NCI-H2029 treated with DMSO at 0.1 percent for 48 hours (cell line): Measurements from ENCODE around the gene NSMCE1.
"Not testable (repeated sequence)": the region's sequence is repeated elsewhere in the genome, so short reads cannot be mapped to it uniquely, and the experiment has no call there.

Experiments
- DNase-seq: peaks from one replicate; lab custom pipeline; 2025; lab: John Stamatoyannopoulos, UW

Gene NSMCE1

DNA sequence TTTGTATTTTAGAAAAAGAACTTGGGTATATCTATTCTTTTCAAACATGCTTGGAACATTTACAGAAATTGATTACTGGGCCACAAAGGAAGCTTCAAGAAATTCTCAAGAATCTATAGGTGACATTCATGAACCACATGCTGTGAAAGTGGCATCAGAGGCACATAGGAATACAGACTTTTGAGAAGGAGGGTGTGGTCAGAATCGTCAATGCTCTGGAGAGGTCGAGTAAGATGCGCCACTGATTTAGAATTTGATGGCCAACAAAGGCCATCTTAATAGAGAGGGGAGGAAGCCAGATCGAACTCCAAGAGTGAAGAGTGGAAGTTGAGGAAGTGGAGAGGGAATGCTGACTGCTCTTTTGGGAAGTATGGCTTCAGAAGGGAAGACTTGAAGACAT is 3.5 kb upstream of the NSMCE1 start:
- DNase-seq, result no peak

DNA sequence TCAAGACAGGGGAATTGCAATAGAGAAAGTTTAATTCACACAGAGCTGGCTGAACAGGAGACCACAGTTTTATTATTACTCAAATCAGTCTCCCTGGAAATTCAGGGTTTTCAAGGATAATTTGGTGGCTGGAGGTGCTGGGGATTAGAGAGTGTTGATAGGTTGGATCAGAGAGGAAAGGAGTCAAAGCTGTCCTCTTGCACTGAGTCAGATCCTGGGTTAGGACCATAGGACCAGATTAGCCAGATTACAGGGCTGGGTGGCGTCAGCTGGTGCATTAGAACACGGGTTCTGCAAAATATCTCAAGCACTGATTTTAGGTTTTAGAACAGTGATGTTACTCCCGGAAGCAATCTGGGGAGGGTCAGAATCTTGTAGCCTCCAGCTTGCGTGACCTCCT is 1.8 kb upstream of the NSMCE1 start:
- no peak for DNase-seq

DNA sequence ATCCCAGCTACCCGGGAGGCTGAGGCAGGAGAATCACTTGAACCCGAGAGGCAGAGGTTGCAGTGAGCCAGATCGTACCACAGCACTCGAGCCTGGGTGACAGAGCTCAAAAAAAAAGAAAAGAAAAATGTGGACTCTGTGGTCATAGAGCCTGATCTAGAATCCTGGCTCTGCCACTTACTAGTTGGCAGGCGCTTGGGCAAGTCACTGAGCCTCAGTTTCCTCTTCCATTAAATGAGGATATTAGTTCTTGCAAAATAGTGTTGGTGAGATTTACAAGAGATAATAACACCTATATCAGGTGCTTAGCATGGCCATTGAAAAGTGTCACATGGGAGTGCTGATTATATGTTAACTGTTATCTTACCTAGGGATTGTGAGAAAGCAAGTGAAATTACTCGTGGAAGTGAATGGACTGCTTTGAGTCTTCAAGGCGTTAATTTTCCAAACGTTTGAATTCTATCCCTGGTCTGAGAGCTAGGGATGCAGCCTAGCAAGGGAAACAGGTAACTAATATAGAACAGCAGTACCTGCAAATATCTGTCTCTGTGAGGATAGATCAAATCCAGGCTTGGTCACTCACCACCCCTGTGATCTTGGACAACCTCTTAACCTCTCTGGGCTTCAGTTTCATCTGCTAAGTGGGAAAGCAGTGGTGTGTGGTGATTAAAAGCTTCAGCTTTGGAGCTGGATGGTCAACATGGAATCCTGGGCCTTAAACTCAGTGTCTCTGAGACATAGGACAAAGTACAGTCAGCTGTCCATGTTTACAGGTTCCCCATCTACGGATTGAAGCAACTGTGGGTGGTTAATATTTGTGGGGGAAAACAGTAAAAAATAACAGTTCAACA is 953 bp upstream of the NSMCE1 start:
- DNase-seq, result no peak

- no peak for DNase-seq
Measured at GRCh38 chr16:27267037-27267677, 1.4 kb downstream of the NSMCE1 start.

DNA sequence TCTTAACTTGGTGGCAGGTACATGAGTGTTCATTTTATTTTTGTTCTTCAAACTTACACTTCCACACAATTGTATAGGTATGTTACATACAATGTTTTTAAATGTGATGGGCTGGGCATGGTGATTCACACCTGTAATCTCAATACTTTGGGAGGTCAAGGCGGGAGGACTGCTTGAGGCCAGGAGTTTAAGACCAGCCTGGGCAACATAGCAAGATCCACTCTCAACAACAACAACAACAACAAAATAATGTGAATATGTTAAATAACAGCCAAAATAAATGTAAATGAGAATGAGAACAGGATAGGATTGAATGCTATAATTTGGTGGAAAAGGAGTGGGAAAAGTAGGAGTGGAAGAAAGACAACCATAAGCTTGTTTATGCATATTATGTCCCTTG is 2.6 kb downstream of the NSMCE1 start:
- DNase-seq, result no peak

GRCh38 chr16:27264151-27264550 is 4.4 kb downstream of the NSMCE1 start:
- no peak for DNase-seq

DNA sequence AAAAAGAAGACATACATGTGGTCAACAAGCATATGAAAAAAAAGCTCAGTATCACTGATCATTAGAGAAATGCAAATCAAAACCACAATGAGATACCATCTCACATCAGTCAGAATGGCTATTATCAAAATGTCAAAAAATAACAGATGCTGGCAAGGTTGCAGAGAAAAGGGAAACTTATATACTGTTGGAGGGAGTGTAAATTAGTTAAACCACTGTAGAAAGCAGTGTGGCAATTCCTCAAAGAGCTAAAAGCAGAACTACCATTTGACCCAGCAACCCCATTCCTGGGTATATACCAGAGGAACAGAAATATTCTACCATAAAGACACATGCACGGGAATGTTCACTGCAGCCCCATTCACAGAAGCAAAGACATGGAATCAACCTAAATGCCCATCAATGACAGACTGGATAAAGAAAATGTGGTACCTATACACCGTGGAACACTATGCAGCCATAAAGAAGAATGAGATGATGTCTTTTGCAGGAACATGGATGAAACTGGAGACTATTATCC is 5.6 kb downstream of the NSMCE1 start:
- DNase-seq, result not testable (repeated sequence)

DNA sequence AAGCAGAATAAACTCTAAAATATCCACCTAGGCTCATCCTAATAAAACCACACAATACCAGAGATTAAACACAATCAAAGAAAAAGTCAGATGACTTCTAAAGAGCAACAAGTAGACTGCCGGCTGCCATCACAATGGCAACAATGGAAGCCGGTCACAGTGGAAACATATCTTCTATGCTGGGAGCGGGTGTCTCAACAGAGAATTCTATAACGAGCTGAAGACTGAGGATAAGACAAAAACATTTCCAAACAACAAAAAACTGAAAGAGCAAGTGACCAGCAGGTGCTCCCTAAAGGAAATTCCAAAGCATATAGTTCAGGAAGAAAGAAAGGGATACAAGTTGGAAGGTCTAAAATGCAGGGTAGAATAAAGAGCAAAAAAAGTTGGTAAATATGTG is 8.9 kb downstream of the NSMCE1 start:
- DNase-seq, result no peak

DNA sequence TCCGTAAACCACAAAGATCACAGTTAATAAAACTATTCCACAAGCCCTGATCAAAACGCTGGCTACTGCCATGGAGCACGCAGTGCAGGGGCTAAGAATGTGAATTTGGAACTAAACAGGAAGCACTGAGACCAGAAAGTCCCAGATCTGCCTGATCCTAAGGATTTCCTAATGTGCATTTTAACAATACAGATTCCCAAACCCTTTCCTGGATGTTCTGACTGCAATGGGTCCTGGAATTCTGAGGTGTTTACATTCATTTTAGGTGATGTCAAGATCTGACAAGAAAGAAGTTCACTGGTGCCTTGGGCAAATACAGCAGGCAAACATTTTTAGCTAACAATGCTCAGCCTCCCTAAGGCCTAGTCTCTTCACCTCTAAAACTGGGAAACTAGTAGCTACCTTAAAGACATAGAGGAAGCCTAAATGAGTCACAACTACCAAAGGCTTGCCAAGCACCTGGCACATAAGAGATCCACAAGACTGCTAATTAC is 10.3 kb downstream of the NSMCE1 start:
- no peak for DNase-seq

GRCh38 chr16:27257271-27257670 is 11.3 kb downstream of the NSMCE1 start:
- no peak for DNase-seq

DNA sequence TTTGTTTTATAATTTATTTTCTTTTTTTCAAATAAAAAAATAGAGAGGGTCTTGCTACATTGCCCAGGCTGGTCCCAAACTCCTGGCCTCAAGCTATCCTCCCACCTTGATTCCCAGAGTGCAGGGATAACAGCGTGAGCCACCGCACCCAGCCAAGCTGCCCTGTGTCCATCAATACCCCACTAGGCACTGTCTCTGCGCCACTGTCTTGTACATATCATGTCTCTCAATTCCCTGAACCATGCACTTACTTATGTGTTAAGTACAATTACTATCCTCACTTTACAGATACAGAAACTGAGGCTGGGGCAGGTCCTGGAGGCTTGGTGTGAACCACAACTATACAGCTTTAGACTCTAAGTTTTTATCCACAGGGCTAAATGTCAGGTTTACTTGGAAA is 11.7 kb downstream of the NSMCE1 start:
- no peak for DNase-seq

GRCh38 chr16:27254262-27254811 is 14.2 kb downstream of the NSMCE1 start:
- no peak for DNase-seq

DNA sequence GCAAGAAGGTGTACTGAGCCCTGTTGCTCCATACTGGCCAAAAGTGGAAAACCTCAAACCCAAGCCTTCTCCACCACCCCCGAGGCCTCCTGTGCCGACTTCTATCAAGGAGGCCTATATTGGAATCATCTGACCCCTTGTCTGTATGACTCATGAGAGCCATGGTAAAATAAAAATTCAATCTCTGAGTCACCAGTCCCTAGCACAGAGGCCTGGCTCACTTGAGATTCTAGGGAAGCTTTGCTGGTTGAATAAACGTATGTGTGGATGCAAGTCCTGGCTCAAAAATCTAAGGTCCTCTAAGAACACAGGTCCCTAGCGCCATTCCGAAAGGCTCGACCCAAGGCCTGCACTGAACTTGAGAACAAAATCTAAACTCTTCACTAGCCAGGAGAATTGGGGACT is 15.0 kb downstream of the NSMCE1 start:
- DNase-seq, result no peak

DNA sequence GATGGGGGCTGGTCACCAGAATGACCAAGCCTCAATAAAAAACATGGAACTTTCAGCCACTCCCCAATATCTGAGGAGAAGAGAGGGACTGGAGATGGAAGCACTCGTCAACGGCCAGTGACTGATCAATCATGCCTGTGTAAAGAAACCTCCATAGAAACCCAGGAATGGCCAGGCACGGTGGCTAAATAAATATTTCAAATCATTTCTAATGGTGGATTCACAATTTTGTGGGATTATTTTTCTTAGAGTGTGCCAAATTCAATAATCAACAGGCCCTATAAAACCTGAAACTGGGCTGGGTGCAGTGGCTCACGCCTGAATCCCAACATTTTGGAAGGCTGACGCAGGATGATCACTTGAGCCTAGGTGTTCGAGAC is 16.4 kb downstream of the NSMCE1 start:
- no peak for DNase-seq

DNA sequence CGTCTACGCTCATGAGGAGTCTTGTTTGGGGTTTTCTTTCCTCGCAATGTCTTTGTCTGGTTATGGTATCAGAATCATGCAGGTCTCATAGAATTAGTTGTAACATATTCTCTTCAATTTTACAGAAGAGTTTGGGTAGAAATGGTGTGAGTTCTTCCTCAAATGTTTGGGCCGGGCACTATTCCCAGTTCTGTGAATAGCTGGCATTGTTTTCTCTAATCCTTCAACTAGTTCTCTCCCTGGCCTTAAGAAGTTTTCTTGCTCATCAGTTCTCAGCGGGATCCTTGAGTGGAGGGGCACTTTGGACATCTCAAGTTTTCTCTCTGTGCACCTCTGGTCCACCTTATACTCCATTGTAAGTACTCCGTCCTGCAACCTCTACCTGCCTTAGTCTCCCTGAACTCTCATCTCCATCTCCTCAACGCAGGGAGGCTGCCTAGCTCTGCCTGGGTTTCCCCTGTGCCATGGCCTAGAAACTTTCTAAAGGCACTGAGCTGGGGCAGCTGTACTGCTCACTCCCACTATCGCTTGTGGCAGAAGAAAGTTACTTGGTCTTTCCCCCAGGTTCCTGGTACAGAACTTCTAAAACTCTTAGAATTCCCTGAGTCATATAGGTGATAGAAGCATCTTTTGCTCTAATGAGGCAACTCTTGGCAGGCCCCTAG is 16.9 kb downstream of the NSMCE1 start:
- DNase-seq, result no peak

- DNase-seq, result not testable (repeated sequence)
Measured at GRCh38 chr16:27248886-27249285, 19.7 kb downstream of the NSMCE1 start.

GRCh38 chr16:27248036-27248435 is 20.5 kb downstream of the NSMCE1 start:
- no peak for DNase-seq

- not testable (repeated sequence) for DNase-seq
Measured at GRCh38 chr16:27247076-27247475, 21.5 kb downstream of the NSMCE1 start.

DNA sequence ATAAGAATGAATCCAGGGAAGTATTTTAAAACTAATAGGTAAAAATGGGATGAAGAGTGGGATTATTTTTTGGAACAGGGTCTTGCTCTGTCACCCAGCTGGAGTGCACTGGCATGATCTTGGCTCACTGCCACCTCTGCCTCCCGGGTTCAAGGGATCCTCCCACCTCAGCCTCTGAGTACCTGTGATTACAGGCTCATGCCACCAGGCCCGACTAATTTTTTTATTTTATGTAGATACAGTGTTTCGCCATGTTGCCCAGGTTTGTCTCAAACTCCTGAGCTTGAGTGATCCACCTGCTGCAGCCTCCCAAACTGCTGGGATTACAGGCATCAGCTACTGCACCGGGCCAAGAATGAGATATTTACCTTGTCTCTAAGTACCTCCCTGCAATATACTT is 22.1 kb downstream of the NSMCE1 start:
- no peak for DNase-seq

DNA sequence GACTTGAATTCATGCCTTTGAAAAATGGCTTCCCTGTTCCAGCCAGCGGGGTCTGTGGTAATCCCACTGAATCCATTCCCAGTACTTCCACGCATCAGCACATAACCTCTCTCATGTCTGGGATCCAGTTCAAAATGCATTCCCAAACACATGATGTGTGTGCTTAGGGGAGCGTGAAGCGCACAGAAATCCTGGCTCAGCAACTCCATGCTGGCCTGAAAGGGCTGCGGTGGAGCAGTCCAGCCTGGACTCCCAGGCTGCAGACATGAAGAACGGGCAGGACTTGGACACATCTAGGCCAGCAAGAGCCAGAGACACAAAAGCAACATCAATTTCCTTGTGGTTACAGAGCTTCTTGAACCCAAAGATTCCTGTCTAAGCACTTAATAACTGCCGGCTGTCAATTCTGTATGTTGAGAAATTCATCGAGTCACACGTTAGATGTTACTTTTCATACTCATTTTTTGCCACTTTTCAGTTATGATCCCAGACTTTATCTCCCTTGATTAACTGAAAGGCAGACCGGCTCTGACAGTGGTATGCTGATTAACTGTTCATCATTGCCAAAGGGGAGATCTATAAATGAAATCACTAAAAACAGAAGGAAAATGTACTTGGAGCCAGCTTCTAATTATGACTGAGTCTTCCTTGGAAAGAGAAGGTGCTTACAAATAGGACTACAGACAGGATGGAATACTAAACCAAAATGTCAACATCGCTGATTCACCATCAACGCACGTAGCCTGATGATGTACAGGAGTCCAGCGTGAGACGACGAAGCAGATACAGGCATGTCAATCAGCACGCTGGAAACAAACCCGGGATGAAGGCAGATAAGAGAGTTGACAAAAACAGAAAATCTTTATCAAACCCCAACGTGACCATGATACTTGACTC is 23.0 kb downstream of the NSMCE1 start:
- DNase-seq, result no peak

GRCh38 chr16:27244363-27244755 is 24.2 kb downstream of the NSMCE1 start:
- DNase-seq, result no peak
